Endothelial cell of umbilical vein (primary cell): ENCODE data around the gene FAU. TPM values are rescaled to one million over a fixed set of nuclear protein-coding genes. Genes with fewer than 3 reads are reported as not detected.

Source experiments
- BruUV-seq: library from RNA; stranded (reverse); fragments of 400-500 nt; replicated peaks from 2 replicates; lab custom pipeline; 2021; lab: Mats Ljungman, UMichigan
- CTCF ChIA-PET: fragments of 300-600, 350-600 bp; sonication (Branson Sonifier 250); formaldehyde crosslinking; loops from one replicate; lab custom pipeline; 2021; ENCODE audit warnings: antibody characterized with exemption, inconsistent platforms; lab: Charles Lee
- POLR2A ChIA-PET: fragments of 300-600, 350-600 bp; sonication (Branson Sonifier 250); formaldehyde crosslinking; loops from one replicate; lab custom pipeline; 2021; ENCODE audit warnings: antibody characterized with exemption, inconsistent platforms; lab: Charles Lee
- DNase-seq: peaks from one replicate; pipeline ENCODE4 v3.0.0-alpha.2; 2011; ENCODE audit warnings: low read depth, low spot score
- FAIRE-seq: peaks from 2 replicates; lab custom pipeline; 2011; peaks lifted over from hg19 to GRCh38; lab: Jason Lieb, UNC
- H2AFZ ChIP-seq: 2 replicates; pipeline ENCODE4 v1.6.0; 2012; ENCODE audit warnings: low read depth, low read length, control low read depth, inconsistent platforms
- H3K27ac ChIP-seq: 2 replicates; pipeline ENCODE4 v1.5.1; 2011; ENCODE audit warnings: low read depth, mild to moderate bottlenecking, control low read depth, low read length, moderate library complexity; ENCODE audit not compliant: insufficient read depth
- H3K27me3 ChIP-seq, 2 experiments: 2 replicates each; pipeline versions ENCODE4 v1.6.0 to v1.6.1; 2011; ENCODE audit warnings: low read length in 2 of 2, mixed read lengths in 1 of 2; ENCODE audit not compliant: control insufficient read depth in 2 of 2, insufficient read depth in 2 of 2
- H3K36me3 ChIP-seq, 2 experiments: 2 replicates in 1 of 2; 3 replicates in 1 of 2; pipeline ENCODE4 v1.5.1; 2011; ENCODE audit warnings: low read length in 2 of 2, mild to moderate bottlenecking in 1 of 2, moderate library complexity in 1 of 2; ENCODE audit not compliant: control insufficient read depth in 2 of 2, insufficient read depth in 2 of 2; ENCODE audit errors: extremely low read depth in 1 of 2
- H3K4me1 ChIP-seq: 3 replicates; pipeline ENCODE4 v1.5.1; 2011; ENCODE audit warnings: mild to moderate bottlenecking, low read length; ENCODE audit not compliant: control insufficient read depth, insufficient read depth; ENCODE audit errors: extremely low read depth
- H3K4me2 ChIP-seq: 2 replicates; pipeline ENCODE4 v1.6.1; 2011; ENCODE audit warnings: low read length, control low read depth, mixed read lengths; ENCODE audit not compliant: insufficient read depth
- H3K4me3 ChIP-seq, 3 experiments: fragments of 200-600 bp in 1 of 3; sonication (generic), shearing (Covaris generic) in 1 of 3; replicated peaks in 1 of 3; 2 replicates each; pipeline ENCODE4 v1.5.1; 2011 to 2016; ENCODE audit warnings: control low read depth in 3 of 3, low read length in 3 of 3, mild to moderate bottlenecking in 2 of 3, inconsistent platforms in 1 of 3, low read depth in 1 of 3, moderate library complexity in 1 of 3; ENCODE audit not compliant: insufficient read depth in 1 of 3
- H3K79me2 ChIP-seq: 2 replicates; pipeline ENCODE4 v1.6.0; 2012; ENCODE audit warnings: low read length, inconsistent platforms; ENCODE audit not compliant: control insufficient read depth, insufficient read depth
- H3K9ac ChIP-seq: replicated peaks from 2 replicates; pipeline ENCODE3; 2011; ENCODE audit warnings: low read length, control low read depth; ENCODE audit not compliant: insufficient read depth; ENCODE audit errors: extremely low read depth
- H3K9me1 ChIP-seq: replicated peaks from 3 replicates; pipeline ENCODE4 v1.6.0; 2011; ENCODE audit warnings: mild to moderate bottlenecking, low read length; ENCODE audit not compliant: control insufficient read depth, insufficient read depth; ENCODE audit errors: extremely low read depth
- H3K9me3 ChIP-seq: replicated peaks from 2 replicates; pipeline ENCODE4 v1.5.1; 2012; ENCODE audit warnings: low read length, inconsistent platforms; ENCODE audit not compliant: control insufficient read depth, insufficient read depth
- H4K20me1 ChIP-seq: replicated peaks from 2 replicates; pipeline ENCODE3; 2011; ENCODE audit warnings: mild to moderate bottlenecking, low read length; ENCODE audit not compliant: control insufficient read depth, insufficient read depth; ENCODE audit errors: extremely low read depth
- EZH2 ChIP-seq: IDR thresholded peaks from 2 replicates; pipeline ENCODE4 v1.6.1; 2012; ENCODE audit warnings: borderline replicate concordance, low read depth, mild to moderate bottlenecking, moderate library complexity, low read length, inconsistent platforms; ENCODE audit not compliant: severe bottlenecking
- FOS ChIP-seq: IDR thresholded peaks from 2 replicates; pipeline ENCODE4 v1.6.1; 2011; ENCODE audit warnings: mild to moderate bottlenecking, low read length, moderate library complexity, borderline replicate concordance; ENCODE audit not compliant: insufficient read depth
- GATA2 ChIP-seq: IDR thresholded peaks from 2 replicates; pipeline ENCODE4 v1.7.0; 2011; ENCODE audit warnings: low read depth, mild to moderate bottlenecking, moderate library complexity, mixed read lengths, low read length; ENCODE audit not compliant: insufficient read length, insufficient read depth
- JUN ChIP-seq: IDR thresholded peaks from 2 replicates; pipeline ENCODE4 v1.6.1; 2011; ENCODE audit warnings: borderline replicate concordance, low read depth; ENCODE audit not compliant: insufficient read length, insufficient read depth
- MYC ChIP-seq: IDR thresholded peaks from one replicate; pipeline ENCODE4 v1.6.1; 2011; ENCODE audit warnings: mild to moderate bottlenecking, low read depth, low read length
- POLR2A ChIP-seq: IDR thresholded peaks from 2 replicates; pipeline ENCODE4 v1.6.1; 2012; ENCODE audit warnings: low read depth, mild to moderate bottlenecking, control low read depth, low read length
- POLR2AphosphoS5 ChIP-seq: IDR thresholded peaks from 2 replicates; pipeline ENCODE4 v1.6.1; 2012; ENCODE audit warnings: low read depth, mild to moderate bottlenecking, control low read depth, low read length, moderate library complexity; ENCODE audit not compliant: insufficient read depth
- dilution Hi-C: fragments of 300-500 bp; cut with MboI; formaldehyde crosslinking; loops from one replicate; pipeline ENCODE4 v1.15.0; 2019; ENCODE audit warnings: low sequenced_read_pairs; ENCODE audit not compliant: extremely low pct_ligation_motif_present
- intact Hi-C: fragments of 100-400 bp; cut with micrococcal nuclease; formaldehyde crosslinking; loops from one replicate; pipeline ENCODE4 v1.10.0; 2022
- polyA plus RNA-seq, 4 experiments: library from polyadenylated mRNA; depleted of rRNA in 3 of 4; stranded (reverse) in 3 of 4; unstranded in 1 of 4; fragments of >200 nt; gene quantifications; 2 replicates each; pipeline versions ENCODE4 v1.2.1 to v1.2.3, GENCODE V29; 2011 to 2012; ENCODE audit warnings: missing spikeins in 1 of 4
- total RNA-seq: library from RNA; stranded (reverse); gene quantifications from 2 replicates; pipeline ENCODE4 v1.2.3, GENCODE V29; 2021
- TF ChIP-seq, protein P1 (sequence below): IDR thresholded peaks from 2 replicates; pipeline ENCODE4 v1.6.1; 2011; ENCODE audit not compliant: insufficient read depth, insufficient read length
- TF ChIP-seq, protein P2 (sequence below), 2 donors: IDR thresholded peaks; 1 replicate in 1 of 2; 2 replicates in 1 of 2; pipeline ENCODE4 v1.5.1; 2011; ENCODE audit warnings: low read length in 2 of 2, mild to moderate bottlenecking in 2 of 2, moderate library complexity in 2 of 2, control low read depth in 1 of 2, inconsistent platforms in 1 of 2, low read depth in 1 of 2; ENCODE audit not compliant: insufficient read depth in 1 of 2; ENCODE audit errors: extremely low read depth in 1 of 2

Gene FAU
- total and polyA plus RNA-seq, 2 donors (not counting 3 experiments of a cell fraction or from before 2014, with no cell fraction given) = 741 to 746 TPM

DNA sequence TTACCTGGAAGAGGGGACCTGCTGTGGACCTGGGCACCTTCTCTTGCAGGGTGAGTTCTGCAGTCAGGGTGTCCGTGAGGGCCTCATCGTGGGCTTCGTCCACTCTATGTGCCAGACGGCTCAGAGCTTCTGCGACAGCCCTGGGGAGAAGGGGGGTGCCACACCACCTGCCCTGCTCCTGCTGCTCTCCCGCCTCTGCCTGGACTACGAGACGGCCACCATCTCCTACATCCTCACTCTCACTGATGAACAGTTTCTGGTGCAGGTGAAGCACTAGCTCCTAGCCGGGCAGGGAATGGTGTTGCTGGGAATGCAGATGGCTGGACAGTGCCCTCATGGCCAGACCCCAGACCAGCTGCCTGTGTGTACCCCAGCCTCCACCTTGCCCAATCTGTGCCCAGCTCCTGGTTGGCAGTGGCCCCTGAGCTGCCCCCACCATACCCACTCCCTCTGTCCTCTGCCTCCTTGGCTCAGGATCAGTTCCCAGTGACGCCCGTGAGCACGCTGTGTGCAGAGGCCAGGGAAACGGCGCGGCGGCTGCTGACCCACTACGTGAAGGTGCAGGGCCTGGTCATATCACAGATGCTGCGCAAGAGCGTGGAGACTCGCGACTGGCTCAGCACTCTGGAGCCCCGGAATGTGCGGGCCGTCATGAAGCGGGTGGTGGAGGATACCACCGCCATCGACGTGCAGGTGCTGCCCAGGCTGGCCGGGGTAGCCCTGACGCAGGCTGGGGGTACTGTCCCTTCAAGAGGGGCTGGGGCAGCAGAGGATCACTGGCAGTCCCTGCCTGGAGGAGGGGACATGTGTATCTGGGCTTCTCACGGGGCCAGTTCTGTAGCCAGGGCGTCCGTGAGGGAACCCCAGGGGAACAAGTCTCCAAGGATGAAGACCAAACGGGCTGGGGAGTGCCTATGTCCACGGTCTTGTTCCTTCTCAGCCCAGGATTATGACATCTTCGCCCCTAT lies 12.4 kb downstream of the FAU start:
- peaks cover 0 to 16% of the 10 kb centered on the region in 2 experiments for H3K36me3 ChIP-seq
- no peaks in the 10 kb centered on the region for H3K9me1 ChIP-seq
- H3K4me1 ChIP-seq = peaks cover 11% of the 10 kb centered on the region
- CTCF ChIA-PET = interaction anchor here (0.8 to 3.7 kb wide), 15 partner anchors 7 to 262 kb away, joined by 3 to 56 read pairs (median 5); partner anchors contain the start of genes ARL2, CAPN1, FAU and MRPL49
- BruUV-seq = no TSS peak
- POLR2A ChIA-PET = no interaction called here
- no peak overlapping the region for H3K9ac ChIP-seq
- intact Hi-C loops (loop anchor here (2.0 to 5.0 kb wide), 5 partner anchors 13 to 192 kb away; partner anchors contain the start of genes ATG2A, CDCA5, SAC3D1 and VPS51), dilution Hi-C loops (no loop called here)
- DNase-seq = no peak
- FAIRE-seq = no peak
- no peak overlapping the region for H3K27ac ChIP-seq
- H3K4me2 ChIP-seq = no peak overlapping the region
- no peak overlapping the region for H2AFZ ChIP-seq
- TF ChIP-seq EZH2 (no peak), JUN (no peak), POLR2AphosphoS5 (no peak), MYC (no peak), POLR2A (no peak), GATA2 (no peak), FOS (no peak)
- TF ChIP-seq, protein P1, sequence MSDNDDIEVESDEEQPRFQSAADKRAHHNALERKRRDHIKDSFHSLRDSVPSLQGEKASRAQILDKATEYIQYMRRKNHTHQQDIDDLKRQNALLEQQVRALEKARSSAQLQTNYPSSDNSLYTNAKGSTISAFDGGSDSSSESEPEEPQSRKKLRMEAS = no peak
- TF ChIP-seq, protein P2, sequence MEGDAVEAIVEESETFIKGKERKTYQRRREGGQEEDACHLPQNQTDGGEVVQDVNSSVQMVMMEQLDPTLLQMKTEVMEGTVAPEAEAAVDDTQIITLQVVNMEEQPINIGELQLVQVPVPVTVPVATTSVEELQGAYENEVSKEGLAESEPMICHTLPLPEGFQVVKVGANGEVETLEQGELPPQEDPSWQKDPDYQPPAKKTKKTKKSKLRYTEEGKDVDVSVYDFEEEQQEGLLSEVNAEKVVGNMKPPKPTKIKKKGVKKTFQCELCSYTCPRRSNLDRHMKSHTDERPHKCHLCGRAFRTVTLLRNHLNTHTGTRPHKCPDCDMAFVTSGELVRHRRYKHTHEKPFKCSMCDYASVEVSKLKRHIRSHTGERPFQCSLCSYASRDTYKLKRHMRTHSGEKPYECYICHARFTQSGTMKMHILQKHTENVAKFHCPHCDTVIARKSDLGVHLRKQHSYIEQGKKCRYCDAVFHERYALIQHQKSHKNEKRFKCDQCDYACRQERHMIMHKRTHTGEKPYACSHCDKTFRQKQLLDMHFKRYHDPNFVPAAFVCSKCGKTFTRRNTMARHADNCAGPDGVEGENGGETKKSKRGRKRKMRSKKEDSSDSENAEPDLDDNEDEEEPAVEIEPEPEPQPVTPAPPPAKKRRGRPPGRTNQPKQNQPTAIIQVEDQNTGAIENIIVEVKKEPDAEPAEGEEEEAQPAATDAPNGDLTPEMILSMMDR (IDR thresholded peaks at IDR 0.05; ENCODE audit: extremely low read depth in 1 of 2, insufficient read depth in 1 of 2, low read depth in 1 of 2, low read length in 2 of 2) = no peak
- no peaks in the 10 kb centered on the region for H3K27me3 ChIP-seq
- no peak overlapping the region for H3K4me3 ChIP-seq
- peaks cover 4% of the 10 kb centered on the region for H3K79me2 ChIP-seq
- no peaks in the 10 kb centered on the region for H3K9me3 ChIP-seq
- H4K20me1 ChIP-seq = no peaks in the 10 kb centered on the region
